HTERT RPE-1 (cell line): ENCODE data around the gene PSMD3.
"Not testable (repeated sequence)": the region's sequence is repeated elsewhere in the genome, so short reads cannot be mapped to it uniquely, and the experiment has no call there.

Experiments used
- in situ Hi-C: fragments of 300-500 bp; cut with MboI; formaldehyde crosslinking; loops from 4 replicates; pipeline ENCODE4 v1.14.3; 2020; ENCODE audit warnings: low sequenced_read_pairs

Gene PSMD3

GRCh38 chr17:39980351-39981206 is at the start of gene PSMD3:
PSMD3 (plus strand) TSS chr17:39980807; CDS start chr17:39980971, 164 bp downstream.
- in situ Hi-C loops: no loop called here

GRCh38 chr17:39933912-39934311 is 46.7 kb upstream of the PSMD3 start:
- in situ Hi-C loops: no loop called here

GRCh38 chr17:39934324-39934723 is 46.3 kb upstream of the PSMD3 start:
- in situ Hi-C loops: no loop called here

- in situ Hi-C loops: no loop called here
Measured at GRCh38 chr17:39935909-39936308, 44.7 kb upstream of the PSMD3 start.

GRCh38 chr17:39937447-39937846 is 43.2 kb upstream of the PSMD3 start:
- in situ Hi-C loops: no loop called here

- in situ Hi-C loops: no loop called here
Measured at GRCh38 chr17:39938140-39938869, 42.3 kb upstream of the PSMD3 start.

- in situ Hi-C loops: no loop called here
Measured at GRCh38 chr17:39939106-39939505, 41.5 kb upstream of the PSMD3 start.

- in situ Hi-C loops: no loop called here
Measured at GRCh38 chr17:39939588-39940419, 40.8 kb upstream of the PSMD3 start.

- in situ Hi-C loops: no loop called here
Measured at GRCh38 chr17:39943702-39944392, 36.8 kb upstream of the PSMD3 start.

GRCh38 chr17:39944393-39944711 is 36.3 kb upstream of the PSMD3 start:
- in situ Hi-C loops: no loop called here

GRCh38 chr17:39946551-39947330 is 33.9 kb upstream of the PSMD3 start:
- in situ Hi-C loops: no loop called here

GRCh38 chr17:39948489-39948828 is 32.1 kb upstream of the PSMD3 start:
- in situ Hi-C loops: not testable (repeated sequence)

GRCh38 chr17:39949028-39949427 is 31.6 kb upstream of the PSMD3 start:
- in situ Hi-C loops: no loop called here

GRCh38 chr17:39950871-39951348 is 29.7 kb upstream of the PSMD3 start:
- in situ Hi-C loops: no loop called here

- in situ Hi-C loops: no loop called here
Measured at GRCh38 chr17:39951924-39952679, 28.5 kb upstream of the PSMD3 start.

- in situ Hi-C loops: no loop called here
Measured at GRCh38 chr17:39952680-39953470, 27.7 kb upstream of the PSMD3 start.

- in situ Hi-C loops: no loop called here
Measured at GRCh38 chr17:39953471-39953888, 27.1 kb upstream of the PSMD3 start.

- in situ Hi-C loops: no loop called here
Measured at GRCh38 chr17:39954876-39955275, 25.7 kb upstream of the PSMD3 start.
